ENCODE data around the gene CALN1. TPM values are rescaled to one million over a fixed set of nuclear protein-coding genes. Genes with fewer than 3 reads are reported as not detected.

The CALN1 gene
- total and polyA plus RNA-seq, 4 donors, result 0.14 to 0.84 (median 0.24) TPM

GRCh38 chr7:72435366-72435765 is 23.2 kb upstream of the CALN1 start:
- Histone ChIP-seq H3K4me3 (ENCODE audit: low read depth in 1 of 3, low read length in 3 of 3) (no peak overlapping the region), H3K27me3 (ENCODE audit: control insufficient read depth in 4 of 4, insufficient read depth in 4 of 4, low read length in 3 of 4) (no peaks in the 10 kb centered on the region), H3K27ac (ENCODE audit: low read depth in 1 of 2, low read length in 2 of 2) (no peak overlapping the region), H3K36me3 (ENCODE audit: control insufficient read depth in 4 of 4, insufficient read depth in 3 of 4, low read depth in 1 of 4, low read length in 3 of 4) (no peaks in the 10 kb centered on the region), H3K4me1 (ENCODE audit: control insufficient read depth in 4 of 4, insufficient read depth in 4 of 4, low read length in 3 of 4) (no peaks in the 10 kb centered on the region), H3K9ac (ENCODE audit: low read depth in 1 of 2, low read length in 2 of 2) (no peak overlapping the region), H3K9me3 (ENCODE audit: control insufficient read depth in 4 of 4, low read length in 3 of 4) (no peaks in the 10 kb centered on the region)
- WGBS, result 52% methylated on average over 15 of the region's 15 CpGs
- TF ChIP-seq RXRA (IDR thresholded peaks at IDR 0.05) (no peak), ZBTB33 (IDR thresholded peaks at IDR 0.05) (no peak), TAF1 (conservative IDR thresholded peaks at IDR 0.05) (no peak), SP1 (IDR thresholded peaks at IDR 0.05) (no peak), GABPA (IDR thresholded peaks at IDR 0.05 in 1 of 2, conservative IDR thresholded peaks at IDR 0.05 in 1 of 2) (no peak), JUND (IDR thresholded peaks at IDR 0.05) (no peak), MAX (IDR thresholded peaks at IDR 0.05) (no peak), ATF3 (IDR thresholded peaks at IDR 0.05) (no peak), EGR1 (IDR thresholded peaks at IDR 0.05; ENCODE audit: low read depth in 2 of 2) (no peak), NR2F2 (IDR thresholded peaks at IDR 0.05) (no peak), CTCF (IDR thresholded peaks at IDR 0.05; ENCODE audit: low read depth, low read length, missing input control) (no peak), HNF4G (IDR thresholded peaks at IDR 0.05) (no peak), YY1 (IDR thresholded peaks at IDR 0.05) (no peak), HNF4A (conservative IDR thresholded peaks at IDR 0.05) (no peak), FOXA2 (IDR thresholded peaks at IDR 0.05) (no peak)
- no peak for DNase-seq (ENCODE audit: low spot score)

GRCh38 chr7:72430531-72430930 is 18.4 kb upstream of the CALN1 start:
- H3K9me3 ChIP-seq (ENCODE audit: control insufficient read depth in 4 of 4, low read length in 3 of 4), result no peaks in the 10 kb centered on the region
- TF ChIP-seq NR2F2 (IDR thresholded peaks at IDR 0.05) (no peak), ATF3 (IDR thresholded peaks at IDR 0.05) (no peak), EGR1 (IDR thresholded peaks at IDR 0.05; ENCODE audit: low read depth in 2 of 2) (no peak), HNF4G (IDR thresholded peaks at IDR 0.05) (no peak), REST (IDR thresholded peaks at IDR 0.05) (no peak), ZBTB33 (IDR thresholded peaks at IDR 0.05) (no peak), JUND (IDR thresholded peaks at IDR 0.05) (no peak)
- H3K4me1 ChIP-seq (ENCODE audit: control insufficient read depth in 4 of 4, insufficient read depth in 4 of 4, low read length in 3 of 4), result no peaks in the 10 kb centered on the region
- no peak overlapping the region for H3K4me3 ChIP-seq (ENCODE audit: low read depth in 1 of 3, low read length in 3 of 3)
- WGBS, result 73% methylated on average over 7 of the region's 7 CpGs
- no peaks in the 10 kb centered on the region for H3K27me3 ChIP-seq (ENCODE audit: control insufficient read depth in 4 of 4, insufficient read depth in 4 of 4, low read length in 3 of 4)
- H3K9ac ChIP-seq (ENCODE audit: low read depth in 1 of 2, low read length in 2 of 2), result no peak overlapping the region
- H3K27ac ChIP-seq (ENCODE audit: low read depth in 1 of 2, low read length in 2 of 2), result no peak overlapping the region
- no peaks in the 10 kb centered on the region for H3K36me3 ChIP-seq (ENCODE audit: control insufficient read depth in 4 of 4, insufficient read depth in 3 of 4, low read depth in 1 of 4, low read length in 3 of 4)
- no peak for DNase-seq (ENCODE audit: low spot score)

All from liver (tissue), 9 donors.